Cortex of kidney (tissue), 1 donor: ENCODE data around the gene RAB11FIP2.

Experiments
- DNase-seq: peaks from one replicate; lab custom pipeline; 2025; lab: John Stamatoyannopoulos, UW

Gene RAB11FIP2

GRCh38 chr10:117980755-117981702 is 65.7 kb downstream of the RAB11FIP2 start:
- DNase-seq: no peak

- DNase-seq: no peak
Measured at GRCh38 chr10:117980216-117980615, 66.5 kb downstream of the RAB11FIP2 start.

GRCh38 chr10:117972168-117972837 is 74.4 kb downstream of the RAB11FIP2 start:
- no peak for DNase-seq

GRCh38 chr10:117970962-117971361 is 75.8 kb downstream of the RAB11FIP2 start:
- no peak for DNase-seq

GRCh38 chr10:117969592-117969991 is 77.1 kb downstream of the RAB11FIP2 start:
- DNase-seq: no peak

GRCh38 chr10:117968354-117969182 is 78.2 kb downstream of the RAB11FIP2 start:
- DNase-seq: no peak

GRCh38 chr10:117967149-117967650 is 79.5 kb downstream of the RAB11FIP2 start:
- no peak for DNase-seq

GRCh38 chr10:117965984-117966383 is 80.8 kb downstream of the RAB11FIP2 start:
- DNase-seq: no peak

GRCh38 chr10:117964536-117964935 is 82.2 kb downstream of the RAB11FIP2 start:
- DNase-seq: no peak

GRCh38 chr10:117960345-117960935 is 86.3 kb downstream of the RAB11FIP2 start:
- DNase-seq: no peak

GRCh38 chr10:117956972-117957371 is 89.8 kb downstream of the RAB11FIP2 start:
- no peak for DNase-seq

GRCh38 chr10:117955176-117955575 is 91.6 kb downstream of the RAB11FIP2 start:
- no peak for DNase-seq
